HCT116 (cell line): ENCODE results near the gene GPR108.

ENCODE experiments used
- ELF1 ChIP-seq: IDR thresholded peaks from 2 replicates; pipeline ENCODE4 v1.6.1; 2012; ENCODE audit warnings: low read depth, borderline replicate concordance
- RAD21 ChIP-seq: IDR thresholded peaks from 2 replicates; pipeline ENCODE4 v1.6.1; 2012; ENCODE audit warnings: low read depth, mild to moderate bottlenecking
- SP1 ChIP-seq: IDR thresholded peaks from 2 replicates; pipeline ENCODE4 v1.6.1; 2012; ENCODE audit warnings: low read depth
- SRF ChIP-seq: IDR thresholded peaks from 2 replicates; pipeline ENCODE4 v1.6.1; 2012; ENCODE audit warnings: low read depth
- TF ChIP-seq, protein P1 (sequence below): IDR thresholded peaks from 2 replicates; pipeline ENCODE4 v1.6.1; 2012
- TF ChIP-seq, protein P2 (sequence below), 3 experiments: fragments of 200-600 bp in 1 of 3; sonication (generic) in 1 of 3; IDR thresholded peaks in 2 of 3; conservative IDR thresholded peaks in 1 of 3; 2 replicates each; pipeline ENCODE4 v1.5.1; 2012 to 2017; ENCODE audit warnings: low read depth in 2 of 3, low read length in 2 of 3, antibody characterized with exemption in 1 of 3, borderline replicate concordance in 1 of 3, control low read depth in 1 of 3, mild to moderate bottlenecking in 1 of 3, mixed read lengths in 1 of 3, mixed run types in 1 of 3, moderate library complexity in 1 of 3; ENCODE audit not compliant: insufficient read depth in 1 of 3

DNA sequence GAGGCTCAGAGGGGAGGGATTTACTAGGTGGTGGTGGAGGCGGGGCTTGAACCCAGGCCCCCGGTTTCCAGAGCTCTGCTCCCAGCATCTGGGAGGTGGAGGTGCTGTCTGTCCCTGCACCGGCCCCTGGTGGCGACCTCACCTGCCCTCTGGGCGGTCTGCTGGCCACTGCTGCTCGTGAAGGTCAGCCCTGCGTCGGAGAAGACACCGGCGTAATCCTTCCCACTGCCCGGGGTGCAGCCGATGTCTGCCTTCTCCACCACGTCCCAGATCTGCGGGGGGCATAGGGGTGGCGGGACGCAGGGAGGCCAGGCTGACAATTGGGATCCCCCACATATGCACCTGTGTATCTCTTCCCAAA is 29.7 kb downstream of the GPR108 start:
- TF ChIP-seq SP1 (no peak), ELF1 (no peak), SRF (no peak), RAD21 (no peak)
- TF ChIP-seq, protein P1, sequence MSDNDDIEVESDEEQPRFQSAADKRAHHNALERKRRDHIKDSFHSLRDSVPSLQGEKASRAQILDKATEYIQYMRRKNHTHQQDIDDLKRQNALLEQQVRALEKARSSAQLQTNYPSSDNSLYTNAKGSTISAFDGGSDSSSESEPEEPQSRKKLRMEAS: no peak
- TF ChIP-seq, protein P2, sequence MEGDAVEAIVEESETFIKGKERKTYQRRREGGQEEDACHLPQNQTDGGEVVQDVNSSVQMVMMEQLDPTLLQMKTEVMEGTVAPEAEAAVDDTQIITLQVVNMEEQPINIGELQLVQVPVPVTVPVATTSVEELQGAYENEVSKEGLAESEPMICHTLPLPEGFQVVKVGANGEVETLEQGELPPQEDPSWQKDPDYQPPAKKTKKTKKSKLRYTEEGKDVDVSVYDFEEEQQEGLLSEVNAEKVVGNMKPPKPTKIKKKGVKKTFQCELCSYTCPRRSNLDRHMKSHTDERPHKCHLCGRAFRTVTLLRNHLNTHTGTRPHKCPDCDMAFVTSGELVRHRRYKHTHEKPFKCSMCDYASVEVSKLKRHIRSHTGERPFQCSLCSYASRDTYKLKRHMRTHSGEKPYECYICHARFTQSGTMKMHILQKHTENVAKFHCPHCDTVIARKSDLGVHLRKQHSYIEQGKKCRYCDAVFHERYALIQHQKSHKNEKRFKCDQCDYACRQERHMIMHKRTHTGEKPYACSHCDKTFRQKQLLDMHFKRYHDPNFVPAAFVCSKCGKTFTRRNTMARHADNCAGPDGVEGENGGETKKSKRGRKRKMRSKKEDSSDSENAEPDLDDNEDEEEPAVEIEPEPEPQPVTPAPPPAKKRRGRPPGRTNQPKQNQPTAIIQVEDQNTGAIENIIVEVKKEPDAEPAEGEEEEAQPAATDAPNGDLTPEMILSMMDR (IDR thresholded peaks at IDR 0.05 in 2 of 3, conservative IDR thresholded peaks at IDR 0.05 in 1 of 3; ENCODE audit: borderline replicate concordance in 1 of 3, insufficient read depth in 1 of 3, low read depth in 2 of 3, low read length in 2 of 3): no peak
